Activated CD8-positive, alpha-beta T cell treated with anti-CD3 and anti-CD28 coated beads for 36 hours (primary cell): ENCODE data around the gene AKAP12. TPM values are rescaled to one million over a fixed set of nuclear protein-coding genes. Genes with fewer than 3 reads are reported as not detected.
A peak's percentile ranks its signal among the peaks of the same experiment; 100 is the strongest.

Experiments used
- ATAC-seq: fragments of 200-7000 bp; cut with Tn5 transposase; one replicate; pipeline ENCODE4 v1.10.0; 2021; ENCODE audit warnings: mild to moderate bottlenecking, moderate library complexity
- CTCF ChIA-PET: fragments of 350-600 bp; sonication (Branson Sonifier 250); formaldehyde crosslinking; loops from one replicate; lab custom pipeline; 2021; ENCODE audit warnings: antibody characterized with exemption; lab: Charles Lee
- POLR2A ChIA-PET: fragments of 350-600 bp; sonication (Branson Sonifier 250); formaldehyde crosslinking; loops from one replicate; lab custom pipeline; 2021; ENCODE audit warnings: antibody characterized with exemption; lab: Charles Lee
- DNase-seq: peaks from one replicate; pipeline ENCODE4 v3.0.0-alpha.2; 2020
- H3K27ac Mint-ChIP-seq: one replicate; pipeline ENCODE4 v1.8.0; 2021; ENCODE audit warnings: mild to moderate bottlenecking, mixed read lengths
- H3K27me3 Mint-ChIP-seq: one replicate; pipeline ENCODE4 v1.8.0; 2021; ENCODE audit warnings: mixed read lengths
- H3K36me3 Mint-ChIP-seq: one replicate; pipeline ENCODE4 v1.8.0; 2021; ENCODE audit warnings: low read depth, mixed read lengths
- H3K4me1 Mint-ChIP-seq: one replicate; pipeline ENCODE4 v1.8.0; 2021; ENCODE audit warnings: low read depth, mixed read lengths
- H3K4me3 Mint-ChIP-seq: one replicate; pipeline ENCODE4 v1.8.0; 2021; ENCODE audit warnings: mild to moderate bottlenecking, moderate library complexity, mixed read lengths
- H3K9me3 Mint-ChIP-seq: one replicate; pipeline ENCODE4 v1.8.0; 2021; ENCODE audit warnings: mixed read lengths
- CTCF ChIP-seq: fragments of 200-600 bp; IDR thresholded peaks from one replicate; pipeline ENCODE4 v1.8.0; 2022; ENCODE audit warnings: antibody characterized with exemption, mild to moderate bottlenecking
- intact Hi-C: fragments of 100-400 bp; cut with micrococcal nuclease; formaldehyde crosslinking; loops from one replicate; pipeline ENCODE4 v1.10.0; 2022
- total RNA-seq, 2 experiments: library from RNA; stranded (reverse); gene quantifications; one replicate each; pipeline ENCODE4 v1.2.3, GENCODE V29; 2021

AKAP12 gene
- total RNA-seq, 2 experiments from 2014 or later: 3.2 to 4.0 TPM

GRCh38 chr6:151389618-151390275 is 150.0 kb downstream of the AKAP12 start:
- DNase-seq (peak; percentile 56), ATAC-seq (no peak)
- TF ChIP-seq CTCF: no peak
- H3K36me3 Mint-ChIP-seq: peaks cover 38% of the 10 kb centered on the region
- H3K4me1 Mint-ChIP-seq: peaks cover 52% of the 10 kb centered on the region
- POLR2A ChIA-PET: interaction anchor here (0.5 to 7.6 kb wide), 9 partner anchors 9 to 1703 kb away, joined by 3 to 81 read pairs (median 5); partner anchors contain the start of gene RMND1
- no peaks in the 10 kb centered on the region for H3K9me3 Mint-ChIP-seq
- intact Hi-C loops: loop anchor here (2.0 to 5.0 kb wide), 2 partner anchors 17 to 63 kb away; partner anchors contain the start of gene RMND1
- H3K27ac Mint-ChIP-seq: peak overlapping the region; percentile 95
- H3K27me3 Mint-ChIP-seq: no peaks in the 10 kb centered on the region
- CTCF ChIA-PET: interaction anchor here (1.0 to 1.8 kb wide), 3 partner anchors 16 to 65 kb away, joined by 3 to 6 read pairs (median 5); no protein-coding TSS in a partner anchor
- H3K4me3 Mint-ChIP-seq: peak overlapping the region; percentile 94

- ATAC-seq (peak; percentile 81), DNase-seq (peak; percentile 98)
- Mint-ChIP-seq H3K27me3 (no peaks in the 10 kb centered on the region), H3K9me3 (no peaks in the 10 kb centered on the region), H3K27ac (peak overlapping the region; percentile 66), H3K36me3 (peaks cover 42% of the 10 kb centered on the region), H3K4me3 (peak overlapping the region; percentile 94), H3K4me1 (peaks cover 53% of the 10 kb centered on the region)
- ChIA-PET CTCF (interaction anchor here (1.0 to 1.8 kb wide), 2 partner anchors 15 to 56 kb away, joined by 3 to 5 read pairs; no protein-coding TSS in a partner anchor), POLR2A (interaction anchor here (1.0 to 7.6 kb wide), 6 partner anchors 10 to 62 kb away, joined by 3 to 81 read pairs (median 6); partner anchors contain the start of gene RMND1)
- intact Hi-C loops: loop anchor here (5.0 kb wide), 1 partner anchor 62 kb away; the partner anchor contains the start of gene RMND1
- no peak for TF ChIP-seq CTCF
These were observed 150.6 kb downstream of the AKAP12 start for GRCh38 chr6:151390276-151390850.

- Mint-ChIP-seq H3K4me1 (peaks cover 51% of the 10 kb centered on the region), H3K27me3 (no peaks in the 10 kb centered on the region), H3K9me3 (no peaks in the 10 kb centered on the region), H3K36me3 (peaks cover 45% of the 10 kb centered on the region), H3K4me3 (peak overlapping the region; percentile 99), H3K27ac (no peak overlapping the region)
- ChIA-PET CTCF (interaction anchor here (1.8 kb wide), 1 partner anchor 14 kb away, joined by 5 read pairs; no protein-coding TSS in a partner anchor), POLR2A (interaction anchor here (1.3 to 7.6 kb wide), 5 partner anchors 10 to 61 kb away, joined by 5 to 81 read pairs (median 7); partner anchors contain the start of gene RMND1)
- intact Hi-C loops: loop anchor here (5.0 kb wide), 1 partner anchor 61 kb away; the partner anchor contains the start of gene RMND1
- ATAC-seq: no peak
- peak; percentile 80 for DNase-seq
- no peak for TF ChIP-seq CTCF
These were observed 151.2 kb downstream of the AKAP12 start for GRCh38 chr6:151390851-151391470.

- Mint-ChIP-seq H3K36me3 (peaks cover 48% of the 10 kb centered on the region), H3K27ac (peak within 1 kb of the TSS; percentile 98), H3K4me3 (peak within 1 kb of the TSS; percentile 99), H3K27me3 (no peaks in the 10 kb centered on the region), H3K4me1 (peaks cover 53% of the 10 kb centered on the region), H3K9me3 (no peaks in the 10 kb centered on the region)
- ATAC-seq: peak; percentile 6
- ChIA-PET POLR2A (interaction anchor here (2.2 to 7.6 kb wide), 2 partner anchors 16 to 61 kb away, joined by 6 to 81 read pairs; partner anchors contain the start of gene RMND1), CTCF (interaction anchor here (1.0 to 2.0 kb wide), 2 partner anchors 14 to 60 kb away, joined by 6 to 7 read pairs; partner anchors contain the start of gene RMND1)
- intact Hi-C loops: loop anchor here (5.0 kb wide), 1 partner anchor 61 kb away; the partner anchor contains the start of gene RMND1
- no peak for TF ChIP-seq CTCF
- peak; percentile 78 for DNase-seq
These were observed 152.0 kb downstream of the AKAP12 start, which contains the start of gene ZBTB2 for GRCh38 chr6:151391471-151392413. TSS of gene ZBTB2 (minus strand) at chr6:151391559. CDS start at chr6:151373637, 17,922 bp downstream.
